ENCODE results near the gene VTN.
A peak's percentile ranks its signal among the peaks of the same experiment; 100 is the strongest.

Gene VTN

DNA sequence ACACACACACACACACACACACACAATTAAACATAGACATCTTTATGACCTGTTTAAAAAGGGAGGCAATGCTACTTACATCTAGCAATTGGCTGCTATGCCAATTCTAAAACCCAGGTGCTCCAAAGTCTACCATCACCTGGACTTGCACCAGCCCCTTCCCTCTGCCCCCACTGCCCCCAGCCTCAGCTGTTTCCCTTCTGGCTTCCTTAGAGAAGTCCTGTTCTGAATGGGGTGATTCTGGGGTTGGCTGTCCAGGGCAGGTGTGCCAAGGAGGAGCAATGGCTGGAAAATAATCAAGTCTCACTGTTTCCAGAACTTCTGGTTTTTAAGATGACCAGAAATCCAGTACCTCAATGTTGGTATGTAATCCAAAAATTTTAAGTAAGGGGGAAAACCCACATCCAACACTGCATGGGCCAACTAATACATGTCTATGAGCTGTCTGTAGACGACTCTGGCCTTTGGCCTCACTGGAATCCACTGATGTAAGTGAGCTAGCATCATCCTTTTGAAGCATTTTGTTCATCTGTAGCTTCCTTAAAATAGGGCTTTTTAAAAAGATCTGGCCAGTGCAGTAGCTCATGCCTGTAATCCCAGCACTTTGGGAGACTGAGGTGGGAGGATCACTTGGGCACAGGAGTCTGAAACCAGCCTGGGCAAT is 36.9 kb downstream of the VTN start:
- H3K27ac ChIP-seq: no peak overlapping the region
- TF ChIP-seq ZFX (IDR thresholded peaks at IDR 0.05): no peak
- TF ChIP-seq, protein P1, sequence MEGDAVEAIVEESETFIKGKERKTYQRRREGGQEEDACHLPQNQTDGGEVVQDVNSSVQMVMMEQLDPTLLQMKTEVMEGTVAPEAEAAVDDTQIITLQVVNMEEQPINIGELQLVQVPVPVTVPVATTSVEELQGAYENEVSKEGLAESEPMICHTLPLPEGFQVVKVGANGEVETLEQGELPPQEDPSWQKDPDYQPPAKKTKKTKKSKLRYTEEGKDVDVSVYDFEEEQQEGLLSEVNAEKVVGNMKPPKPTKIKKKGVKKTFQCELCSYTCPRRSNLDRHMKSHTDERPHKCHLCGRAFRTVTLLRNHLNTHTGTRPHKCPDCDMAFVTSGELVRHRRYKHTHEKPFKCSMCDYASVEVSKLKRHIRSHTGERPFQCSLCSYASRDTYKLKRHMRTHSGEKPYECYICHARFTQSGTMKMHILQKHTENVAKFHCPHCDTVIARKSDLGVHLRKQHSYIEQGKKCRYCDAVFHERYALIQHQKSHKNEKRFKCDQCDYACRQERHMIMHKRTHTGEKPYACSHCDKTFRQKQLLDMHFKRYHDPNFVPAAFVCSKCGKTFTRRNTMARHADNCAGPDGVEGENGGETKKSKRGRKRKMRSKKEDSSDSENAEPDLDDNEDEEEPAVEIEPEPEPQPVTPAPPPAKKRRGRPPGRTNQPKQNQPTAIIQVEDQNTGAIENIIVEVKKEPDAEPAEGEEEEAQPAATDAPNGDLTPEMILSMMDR (conservative IDR thresholded peaks at IDR 0.05): no peak

DNA sequence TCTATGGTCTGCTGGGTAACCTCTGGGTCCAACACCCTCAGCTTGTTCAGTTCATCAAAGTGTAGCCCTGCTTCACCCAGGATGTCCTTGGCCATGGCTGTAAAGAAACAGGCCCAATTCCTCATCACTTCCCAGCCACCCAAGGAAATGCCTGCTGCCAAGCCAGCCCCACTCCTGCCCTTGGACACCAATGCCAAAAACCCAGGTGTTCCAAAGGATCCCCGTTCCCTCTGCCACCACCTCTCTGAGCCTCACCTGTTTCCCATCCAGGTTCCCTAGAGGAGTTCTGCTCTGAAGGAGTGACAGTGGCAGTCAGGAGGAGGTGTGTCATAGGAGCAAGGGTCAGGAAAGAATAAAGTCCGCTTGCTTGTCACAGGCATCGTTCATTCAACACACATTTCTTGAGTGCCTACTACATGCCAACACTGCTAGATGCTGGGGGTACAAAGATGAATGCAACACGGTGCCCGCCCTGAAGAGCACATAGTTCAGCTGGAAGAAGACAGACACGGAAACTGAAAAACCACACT is 38.2 kb downstream of the VTN start:
- TF ChIP-seq, protein P1 (conservative IDR thresholded peaks at IDR 0.05): no peak
- TF ChIP-seq ZFX (IDR thresholded peaks at IDR 0.05): no peak
- H3K27ac ChIP-seq: no peak overlapping the region

DNA sequence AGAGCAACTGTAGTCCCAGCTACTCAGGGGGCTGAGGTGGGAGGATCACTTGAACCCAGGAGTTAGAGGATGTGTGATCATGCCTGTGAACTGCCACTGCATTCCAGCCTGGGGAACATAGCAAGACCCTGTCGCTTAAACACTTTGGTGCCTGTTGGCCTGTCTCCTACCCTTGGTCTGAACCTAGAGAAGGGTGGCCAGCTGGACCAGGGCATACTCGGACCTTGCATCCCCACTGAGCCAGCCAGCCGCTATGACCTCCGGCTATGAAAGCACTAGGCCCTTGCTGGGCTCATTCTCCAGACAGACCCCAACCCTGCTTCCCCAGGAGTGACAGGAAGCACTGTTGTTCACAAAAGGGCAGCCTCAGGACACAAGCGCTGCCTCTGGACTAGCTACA is 39.4 kb downstream of the VTN start:
- no peak overlapping the region for H3K27ac ChIP-seq
- no peak for TF ChIP-seq ZFX (IDR thresholded peaks at IDR 0.05)
- TF ChIP-seq, protein P1 (conservative IDR thresholded peaks at IDR 0.05): no peak

DNA sequence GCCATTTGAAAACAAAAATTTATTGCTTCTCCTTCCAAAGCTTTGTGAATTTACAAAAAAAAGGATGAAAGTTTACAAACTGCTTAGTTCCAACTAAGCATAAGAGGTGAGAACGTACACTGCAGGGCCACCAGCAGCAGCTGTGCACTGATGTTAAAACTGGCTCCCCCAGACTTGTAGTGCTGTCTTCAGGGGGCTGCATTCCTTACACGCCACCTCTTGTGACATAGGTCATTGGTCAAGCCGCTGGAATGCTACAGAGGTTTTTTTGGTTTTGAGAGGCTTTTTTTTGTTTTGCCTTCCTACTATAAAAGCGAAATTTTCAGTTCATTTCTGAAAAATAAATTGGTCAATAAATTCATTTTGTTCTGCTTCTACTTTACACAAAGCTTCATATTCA is 41.8 kb downstream of the VTN start:
- TF ChIP-seq, protein P1 (conservative IDR thresholded peaks at IDR 0.05): no peak
- TF ChIP-seq ZFX (IDR thresholded peaks at IDR 0.05): no peak
- no peak overlapping the region for H3K27ac ChIP-seq

DNA sequence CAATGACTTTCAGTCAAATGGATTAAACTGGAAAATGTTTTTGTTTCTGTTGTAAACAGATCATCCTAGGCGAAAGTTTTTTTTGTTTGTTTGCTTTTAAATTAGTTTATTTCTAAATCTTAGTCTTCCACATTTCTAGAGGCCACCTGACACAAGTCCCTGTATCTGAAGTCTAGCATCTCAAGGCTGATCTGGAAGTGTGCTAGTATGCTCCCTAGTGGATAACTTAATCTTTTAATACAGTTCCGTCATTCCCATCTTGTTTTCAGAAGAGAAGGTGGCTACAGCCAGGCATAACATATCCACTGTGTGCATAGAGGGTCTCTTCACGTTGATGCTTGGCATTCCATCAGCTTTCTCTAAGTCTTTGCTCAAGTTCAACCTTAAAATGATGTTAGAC is 42.4 kb downstream of the VTN start:
- H3K27ac ChIP-seq: no peak overlapping the region
- TF ChIP-seq, protein P1 (conservative IDR thresholded peaks at IDR 0.05): 0 out of 2 replicates have a peak, but pooled peaks have one; percentile 3
- TF ChIP-seq ZFX (IDR thresholded peaks at IDR 0.05): no peak

DNA sequence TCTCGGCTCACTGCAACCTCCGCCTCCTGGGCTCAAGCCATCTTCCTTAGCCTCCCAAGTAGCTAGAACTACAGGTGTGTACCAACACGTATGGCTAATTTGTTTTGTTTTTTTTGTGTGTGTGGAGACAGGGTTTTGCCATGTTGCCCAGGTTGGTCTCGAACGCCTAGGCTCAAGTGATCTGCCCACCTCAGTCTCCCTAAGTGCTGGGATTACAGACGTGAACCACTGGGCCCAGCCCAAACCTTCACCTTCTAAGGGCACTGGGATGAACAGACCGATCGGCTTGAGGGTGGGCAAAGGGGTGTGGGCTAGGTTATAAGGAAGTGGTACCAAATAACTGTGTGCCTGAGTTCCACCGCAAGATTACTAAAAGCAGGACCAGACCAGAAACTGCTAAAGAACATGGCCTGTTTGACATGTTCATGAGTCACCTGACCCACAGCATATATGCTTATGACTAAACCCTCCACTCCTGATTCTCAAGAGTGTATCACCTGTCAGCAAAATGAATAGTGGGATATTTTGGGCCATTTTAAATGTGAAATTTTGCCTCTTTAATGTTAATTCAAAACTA is 43.0 kb downstream of the VTN start:
- TF ChIP-seq ZFX (IDR thresholded peaks at IDR 0.05): no peak
- TF ChIP-seq, protein P1 (conservative IDR thresholded peaks at IDR 0.05): no peak
- peak overlapping the region; percentile 65 for H3K27ac ChIP-seq

DNA sequence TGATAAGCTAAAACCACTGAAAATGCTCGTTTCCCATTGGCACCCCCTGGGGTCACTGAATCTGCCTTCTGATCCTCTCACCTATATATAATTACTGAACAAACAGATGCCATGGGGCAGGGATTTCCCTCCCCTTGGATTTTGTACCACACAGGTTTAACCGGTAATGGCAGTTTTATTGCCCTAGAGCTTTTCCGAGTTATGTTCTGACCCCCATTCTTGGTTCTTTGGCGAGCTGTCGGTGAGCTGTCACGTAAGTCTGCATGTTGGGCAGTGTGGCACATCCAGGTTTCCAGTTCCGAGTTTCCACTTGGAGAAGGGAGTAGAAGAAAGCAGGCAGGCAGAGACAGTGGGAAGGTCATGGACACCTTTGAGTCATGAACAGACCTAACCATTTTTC is 44.0 kb downstream of the VTN start:
- H3K27ac ChIP-seq: peak overlapping the region; percentile 65
- TF ChIP-seq, protein P1 (conservative IDR thresholded peaks at IDR 0.05): no peak
- no peak for TF ChIP-seq ZFX (IDR thresholded peaks at IDR 0.05)
